ENCODE measurements around the gene RPRD1B.

The RPRD1B gene

DNA sequence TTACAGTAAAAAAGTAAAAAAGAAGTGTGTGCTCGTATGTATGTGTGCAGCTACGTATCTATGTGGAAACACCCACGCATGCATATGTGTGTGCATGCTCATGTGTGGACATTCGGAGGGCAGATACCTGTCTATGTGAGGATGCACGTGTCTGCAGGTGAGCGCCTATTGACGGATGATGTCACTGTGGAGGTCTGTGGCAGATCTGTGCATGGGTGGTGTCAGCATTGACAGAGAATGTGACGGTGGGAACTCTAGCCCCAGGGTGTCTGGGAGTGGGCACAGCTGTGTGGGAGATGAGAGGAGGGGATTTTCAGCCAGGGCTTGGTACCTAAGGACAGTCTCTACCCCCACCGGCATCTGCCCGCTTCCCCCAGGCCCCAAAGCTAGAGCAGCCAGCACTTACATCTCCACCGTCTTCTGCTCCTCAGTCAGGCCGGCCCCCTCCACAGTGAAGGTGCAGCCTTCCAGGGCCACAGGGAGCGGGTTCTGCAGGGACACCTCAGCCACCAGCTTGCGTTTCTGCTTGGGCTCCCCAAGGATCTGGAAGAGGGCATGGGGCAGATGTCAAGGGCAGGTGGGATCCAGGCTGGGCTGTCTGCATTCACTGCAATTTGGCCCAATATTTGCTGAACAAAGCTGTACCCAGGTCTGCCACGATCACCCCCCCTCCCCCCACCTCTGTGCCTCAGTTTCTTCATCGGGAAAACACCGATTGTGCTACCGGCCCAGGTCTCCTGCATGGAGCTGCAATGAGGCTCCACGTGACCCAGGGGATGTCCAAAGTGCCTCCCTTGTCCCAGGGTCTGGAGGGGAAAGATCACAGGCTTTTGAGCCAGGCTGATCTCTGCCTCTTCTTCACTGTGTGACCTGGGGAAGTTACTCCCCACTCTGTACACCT is 97.4 kb downstream of the RPRD1B start:
- ATAC-seq (no peak), DNase-seq (no peak)
- Mint-ChIP-seq H3K9me3 (no peaks in the 10 kb centered on the region), H3K4me3 (no peak overlapping the region), H3K36me3 (ENCODE audit: low read depth) (no peaks in the 10 kb centered on the region), H3K4me1 (peaks cover 7% of the 10 kb centered on the region), H3K27me3 (no peaks in the 10 kb centered on the region), H3K27ac (no peak overlapping the region)

DNA sequence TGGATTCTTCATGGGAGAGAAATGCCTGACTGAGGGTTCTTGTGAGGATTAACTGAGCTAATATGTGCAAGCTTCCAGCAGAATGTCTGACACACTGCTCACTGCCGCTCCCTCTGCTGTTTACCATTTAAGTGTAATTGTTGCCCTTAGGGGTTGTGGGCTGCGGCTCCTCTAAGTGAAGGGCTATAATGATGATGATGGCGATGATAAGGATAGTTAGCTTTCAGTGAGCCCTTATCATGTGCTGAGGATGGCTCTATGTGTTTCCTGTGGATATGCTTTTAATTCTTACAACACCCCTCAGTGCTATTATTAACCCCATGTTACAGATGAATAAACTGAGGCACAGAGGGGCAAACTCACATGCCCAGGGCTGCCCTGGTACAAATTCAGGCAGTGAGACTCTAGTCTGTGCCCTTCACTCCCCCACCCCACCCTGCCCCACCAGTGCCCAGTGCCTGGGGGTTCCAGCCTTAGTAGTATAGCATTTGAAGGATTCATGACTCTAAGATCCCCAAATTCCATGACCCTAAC is 98.1 kb downstream of the RPRD1B start:
- H3K9me3 Mint-ChIP-seq: no peaks in the 10 kb centered on the region
- ATAC-seq: no peak
- no peak overlapping the region for H3K27ac Mint-ChIP-seq
- no peak overlapping the region for H3K4me3 Mint-ChIP-seq
- no peaks in the 10 kb centered on the region for H3K27me3 Mint-ChIP-seq
- no peaks in the 10 kb centered on the region for H3K36me3 Mint-ChIP-seq (ENCODE audit: low read depth)
- no peak for DNase-seq
- H3K4me1 Mint-ChIP-seq: peaks cover 7% of the 10 kb centered on the region

DNA sequence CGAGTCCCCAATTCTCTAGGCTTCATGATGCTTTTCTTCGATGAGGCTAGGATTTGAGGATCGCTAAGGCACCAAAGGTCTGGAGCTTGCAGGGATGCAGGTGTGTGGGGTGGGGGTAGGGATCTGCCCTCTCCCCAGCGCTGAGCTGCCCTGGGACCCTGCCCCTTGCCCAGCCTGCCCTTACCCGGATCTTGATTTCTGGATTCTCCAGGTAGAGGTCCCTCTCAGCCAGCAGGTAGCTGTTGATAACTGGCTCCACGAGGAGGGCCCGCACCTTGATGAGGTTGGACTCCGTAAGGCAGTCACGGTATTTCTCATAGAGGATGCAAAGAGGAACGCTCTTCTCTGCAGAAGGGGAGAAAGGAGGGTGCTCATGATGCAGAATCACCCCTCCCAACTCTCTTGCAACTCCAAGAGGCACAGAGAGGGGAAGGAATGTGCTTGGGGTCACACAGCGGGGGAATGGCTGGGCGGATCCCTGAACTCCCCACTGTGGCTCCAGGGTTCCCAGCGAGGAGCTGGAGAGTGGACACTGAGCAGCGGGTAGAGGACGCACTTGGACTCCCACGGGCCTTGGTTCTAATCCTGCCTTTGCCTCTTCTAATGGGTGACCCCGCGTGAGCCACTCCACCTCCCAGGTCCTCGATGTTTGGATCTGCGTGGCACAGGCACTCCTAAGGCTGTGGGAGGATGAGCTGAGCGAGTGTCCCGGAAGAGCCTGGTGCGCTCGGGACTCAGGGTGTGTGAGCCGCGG is 98.8 kb downstream of the RPRD1B start:
- peaks cover 7% of the 10 kb centered on the region for H3K4me1 Mint-ChIP-seq
- DNase-seq: no peak
- no peaks in the 10 kb centered on the region for H3K9me3 Mint-ChIP-seq
- H3K36me3 Mint-ChIP-seq (ENCODE audit: low read depth): no peaks in the 10 kb centered on the region
- no peak overlapping the region for H3K27ac Mint-ChIP-seq
- H3K27me3 Mint-ChIP-seq: no peaks in the 10 kb centered on the region
- no peak overlapping the region for H3K4me3 Mint-ChIP-seq
- ATAC-seq: no peak

DNA sequence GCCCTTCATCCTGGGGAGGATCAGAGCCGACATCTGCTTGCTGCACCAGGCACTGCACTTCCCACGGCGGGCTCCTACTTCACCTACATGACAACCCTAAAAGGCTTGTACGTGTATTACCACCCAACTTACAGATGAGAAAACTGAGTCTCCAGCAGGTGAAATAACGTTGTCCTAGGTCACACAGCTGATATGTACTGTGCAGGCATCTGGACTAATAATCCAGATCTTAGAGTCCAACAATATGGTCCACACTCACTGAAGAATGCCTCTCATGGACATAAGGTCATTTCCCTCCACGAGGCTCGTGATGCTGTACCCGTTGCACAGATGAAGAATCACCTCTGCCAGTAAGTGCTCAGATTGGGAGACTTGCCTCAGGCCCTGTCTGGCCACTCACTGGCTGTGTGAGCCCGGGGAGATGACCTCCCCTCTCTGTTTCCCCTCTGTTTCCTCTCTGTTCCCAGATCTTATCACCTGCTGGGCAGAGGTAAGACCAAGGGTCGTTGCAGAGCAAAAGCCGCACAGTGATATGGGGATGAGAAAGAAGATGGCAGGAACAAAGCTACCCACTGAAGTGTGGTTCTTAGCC is 99.5 kb downstream of the RPRD1B start:
- Mint-ChIP-seq H3K36me3 (ENCODE audit: low read depth) (no peaks in the 10 kb centered on the region), H3K4me3 (no peak overlapping the region), H3K27me3 (no peaks in the 10 kb centered on the region), H3K4me1 (peaks cover 7% of the 10 kb centered on the region), H3K27ac (no peak overlapping the region), H3K9me3 (no peaks in the 10 kb centered on the region)
- ATAC-seq (no peak), DNase-seq (no peak)

DNA sequence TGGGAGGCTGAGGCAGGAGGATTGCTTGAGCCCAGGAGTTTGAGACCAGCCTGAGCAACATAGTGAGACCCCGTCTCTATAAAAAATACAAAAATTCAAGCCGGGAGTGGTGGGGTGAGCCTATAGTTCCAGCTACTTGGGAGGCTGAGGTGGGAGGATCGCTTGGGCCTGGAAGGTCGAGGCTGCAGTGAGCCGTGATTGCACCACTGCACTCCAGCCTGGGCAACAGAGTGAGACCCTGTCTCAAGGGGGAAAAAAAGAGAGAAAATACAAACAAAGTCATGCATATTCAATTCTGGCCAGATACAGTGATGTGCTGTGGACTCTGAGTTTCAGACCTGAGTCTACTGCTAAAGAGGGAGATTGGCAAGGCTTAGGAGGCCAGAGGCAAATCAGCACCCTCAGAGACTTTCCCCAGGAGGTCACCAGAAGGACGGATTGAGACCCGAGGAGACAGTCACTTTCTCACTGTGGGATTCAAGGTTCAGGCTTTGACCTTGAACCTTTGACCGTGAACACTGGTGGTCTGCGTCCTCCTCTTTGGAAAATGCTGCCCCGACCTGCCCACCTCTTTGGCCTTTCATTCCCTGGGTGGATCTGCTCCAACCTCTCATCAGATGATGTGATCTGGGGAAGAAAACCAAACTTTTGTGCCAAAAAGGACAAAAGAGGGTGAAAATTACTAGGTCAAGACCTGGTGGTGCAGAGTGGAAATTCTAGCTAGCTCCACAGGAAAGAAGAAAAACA is 100.3 kb downstream of the RPRD1B start:
- ATAC-seq: no peak
- no peaks in the 10 kb centered on the region for H3K9me3 Mint-ChIP-seq
- H3K36me3 Mint-ChIP-seq (ENCODE audit: low read depth): no peaks in the 10 kb centered on the region
- H3K27me3 Mint-ChIP-seq: no peaks in the 10 kb centered on the region
- H3K4me3 Mint-ChIP-seq: no peak overlapping the region
- no peak overlapping the region for H3K27ac Mint-ChIP-seq
- no peak for DNase-seq
- peaks cover 7% of the 10 kb centered on the region for H3K4me1 Mint-ChIP-seq

DNA sequence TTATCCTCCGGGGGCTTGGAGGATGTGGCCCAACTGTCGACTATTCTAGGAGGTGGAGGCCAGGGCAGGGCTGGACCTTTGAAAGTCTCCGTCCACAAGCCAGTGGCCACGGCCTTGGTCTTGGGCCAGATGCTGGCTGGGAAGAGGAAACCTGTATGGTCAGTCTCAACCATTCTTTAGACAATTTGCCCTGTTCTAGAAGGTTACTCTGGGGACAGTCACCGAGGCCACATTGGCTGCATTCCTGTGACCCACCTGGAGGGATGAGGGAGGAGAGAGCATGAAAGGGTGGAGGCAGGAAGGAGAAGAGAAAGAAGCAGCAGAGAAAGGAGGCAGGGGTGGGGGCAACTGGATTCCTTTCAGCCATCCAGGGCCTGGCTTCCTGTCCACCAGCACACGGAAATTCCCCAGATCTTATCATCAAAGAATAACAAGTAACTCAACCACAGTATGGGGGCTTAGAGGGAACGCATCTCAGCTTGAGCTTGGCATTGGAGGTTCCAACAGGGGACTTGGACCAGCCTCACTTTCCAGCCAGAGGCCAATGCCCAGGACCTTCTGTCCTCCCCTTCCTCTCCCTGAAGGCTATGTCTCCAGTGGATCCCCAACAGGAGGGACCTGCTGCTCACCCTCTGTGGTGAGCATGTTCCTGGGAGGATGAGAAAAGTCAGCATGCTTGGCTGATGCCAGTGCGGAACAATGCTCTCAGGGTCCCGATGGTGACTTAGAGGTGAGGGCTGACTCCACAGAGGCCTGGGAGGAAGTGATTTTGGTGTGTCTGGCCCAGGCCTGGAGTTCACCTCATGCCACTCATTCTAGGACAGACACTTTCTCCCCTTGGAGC is 101.1 kb downstream of the RPRD1B start:
- DNase-seq (no peak), ATAC-seq (no peak)
- H3K4me3 Mint-ChIP-seq: no peak overlapping the region
- no peaks in the 10 kb centered on the region for H3K36me3 Mint-ChIP-seq (ENCODE audit: low read depth)
- no peaks in the 10 kb centered on the region for H3K27me3 Mint-ChIP-seq
- H3K4me1 Mint-ChIP-seq: peaks cover 7% of the 10 kb centered on the region
- H3K27ac Mint-ChIP-seq: no peak overlapping the region
- H3K9me3 Mint-ChIP-seq: no peaks in the 10 kb centered on the region

DNA sequence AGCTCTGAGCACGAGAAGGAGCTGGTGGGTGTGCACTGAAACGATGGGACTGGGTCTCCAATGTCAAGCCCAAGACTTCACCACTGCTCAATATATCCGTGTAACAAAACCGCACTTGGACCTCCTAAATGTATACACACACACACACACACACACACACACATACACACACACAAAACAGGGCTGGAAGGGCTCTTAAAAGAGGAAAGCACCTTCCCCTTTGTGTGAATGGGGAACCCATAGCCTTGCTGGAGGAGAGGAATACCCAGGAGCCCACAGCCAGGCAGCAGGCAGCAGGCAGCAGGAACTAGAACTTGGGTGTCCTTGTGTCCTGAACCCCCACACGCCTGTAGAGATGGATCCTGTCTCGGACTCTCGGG is 101.7 kb downstream of the RPRD1B start:
- DNase-seq (no peak), ATAC-seq (no peak)
- Mint-ChIP-seq H3K36me3 (ENCODE audit: low read depth) (no peaks in the 10 kb centered on the region), H3K27me3 (no peaks in the 10 kb centered on the region), H3K4me1 (peaks cover 7% of the 10 kb centered on the region), H3K4me3 (no peak overlapping the region), H3K27ac (no peak overlapping the region), H3K9me3 (no peaks in the 10 kb centered on the region)

DNA sequence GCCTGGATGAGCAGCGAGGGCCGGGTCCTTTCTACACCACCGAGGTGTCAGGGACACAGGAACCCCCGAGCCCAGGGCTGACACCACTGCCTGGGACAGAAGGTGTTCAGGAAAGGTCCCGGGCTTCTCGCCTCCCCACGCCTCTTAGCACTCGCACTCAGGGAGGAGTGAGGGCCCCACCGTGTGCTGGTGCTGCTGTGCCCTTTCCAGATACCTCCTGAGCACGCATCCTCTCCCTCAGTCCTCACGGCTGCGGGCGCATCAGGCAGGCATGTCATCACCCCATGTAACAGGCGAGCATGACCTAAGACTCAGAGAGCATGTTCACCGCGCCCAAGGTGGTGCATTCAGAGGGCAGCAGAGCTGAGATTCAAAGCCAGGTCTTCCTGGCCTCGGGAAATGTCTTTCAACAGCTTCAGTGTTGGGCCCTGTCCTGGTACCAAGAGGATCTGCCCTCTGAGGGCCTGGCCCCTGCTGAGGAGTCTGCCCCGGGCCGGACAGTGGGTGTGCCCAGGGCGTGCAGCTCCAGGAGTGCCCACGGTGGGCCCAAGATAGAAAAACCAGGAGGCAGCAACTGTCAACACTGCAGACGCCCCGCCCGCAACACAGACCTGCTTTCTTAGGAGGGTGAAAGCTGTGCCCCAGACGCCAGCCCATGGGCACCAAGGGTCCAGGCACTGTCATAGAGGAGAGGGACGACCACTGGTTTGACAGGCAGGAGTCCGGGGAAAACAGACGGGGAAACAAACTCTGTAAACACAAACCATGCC is 102.3 kb downstream of the RPRD1B start:
- ATAC-seq: no peak
- no peak for DNase-seq
- no peaks in the 10 kb centered on the region for H3K27me3 Mint-ChIP-seq

DNA sequence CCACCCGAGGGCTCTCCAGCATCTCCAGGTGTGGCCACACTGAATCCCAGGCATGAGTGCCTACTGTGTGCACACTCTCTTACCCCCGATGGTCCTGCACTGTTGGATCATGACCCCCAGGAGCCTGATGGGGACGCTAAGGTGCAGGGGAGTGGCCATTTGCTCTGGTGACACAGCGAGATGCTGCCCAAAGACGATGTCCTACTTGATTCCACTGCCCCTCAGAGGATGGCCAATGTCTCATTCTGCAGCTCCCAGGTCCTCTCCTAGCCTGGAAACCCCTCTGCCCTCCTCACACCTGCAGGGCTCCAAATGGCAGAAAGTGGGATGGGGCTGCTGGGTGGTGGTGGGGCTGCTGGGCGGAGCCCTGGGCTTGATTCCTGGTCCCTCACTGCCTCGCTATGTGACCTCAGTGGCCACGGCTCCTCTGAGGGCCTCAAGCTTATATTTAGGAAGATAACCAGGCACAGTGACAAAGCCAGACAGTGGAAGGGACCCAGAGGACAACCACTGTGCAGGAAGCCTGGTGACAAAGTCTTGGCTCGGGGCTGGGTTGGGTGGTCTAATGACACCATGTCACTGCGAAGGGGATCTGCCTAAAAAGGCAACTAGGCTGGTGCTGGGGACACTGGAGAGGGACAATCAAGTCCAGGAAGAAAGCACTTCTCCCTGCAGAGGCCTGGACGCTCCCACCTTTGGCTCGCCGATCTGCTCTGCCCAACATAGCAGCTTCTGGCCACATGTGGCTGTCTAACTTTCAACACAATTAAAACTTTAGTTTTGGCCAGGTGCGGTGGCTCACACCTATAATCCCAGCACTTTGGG is 103.1 kb downstream of the RPRD1B start:
- DNase-seq: no peak
- ATAC-seq: no peak
- H3K4me3 Mint-ChIP-seq: no peak overlapping the region
- H3K36me3 Mint-ChIP-seq (ENCODE audit: low read depth): no peaks in the 10 kb centered on the region
- no peak overlapping the region for H3K27ac Mint-ChIP-seq
- peaks cover 7% of the 10 kb centered on the region for H3K4me1 Mint-ChIP-seq
- no peaks in the 10 kb centered on the region for H3K9me3 Mint-ChIP-seq
- no peaks in the 10 kb centered on the region for H3K27me3 Mint-ChIP-seq

More for the DNA sequence above, 102.3 kb downstream of the RPRD1B start:
- Mint-ChIP-seq H3K36me3 (ENCODE audit: low read depth) (no peaks in the 10 kb centered on the region), H3K4me1 (peaks cover 7% of the 10 kb centered on the region), H3K9me3 (no peaks in the 10 kb centered on the region), H3K4me3 (no peak overlapping the region), H3K27ac (no peak overlapping the region)

DNA sequence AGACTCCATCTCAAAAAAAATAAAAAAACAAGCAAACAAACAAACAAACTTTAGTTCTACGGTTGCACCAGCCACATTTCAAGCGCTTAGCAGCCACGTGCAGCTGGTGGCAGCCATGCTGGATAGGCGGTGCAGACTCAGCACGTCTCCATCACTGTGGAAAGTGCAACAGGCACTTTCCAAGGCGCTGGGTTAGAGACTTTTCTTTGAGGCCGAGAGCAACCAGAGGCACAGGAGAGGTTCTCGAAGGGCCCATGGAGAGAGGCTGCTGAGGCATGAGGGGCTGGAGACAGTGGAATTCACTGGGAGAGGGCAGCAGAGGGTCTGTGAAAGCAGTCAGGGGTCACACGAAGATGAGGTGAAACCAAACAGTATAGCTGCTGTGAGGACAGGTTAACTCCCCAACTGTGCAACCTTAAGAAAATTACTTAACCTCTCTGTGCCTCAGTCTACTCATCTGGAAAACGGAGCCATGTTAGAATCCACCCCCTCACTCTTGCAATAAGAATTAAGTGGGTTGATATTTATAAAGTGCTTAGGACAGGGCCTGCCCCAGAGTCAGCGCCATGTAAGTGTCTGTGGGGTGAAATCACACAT is 104.0 kb downstream of the RPRD1B start:
- Mint-ChIP-seq H3K27me3 (no peaks in the 10 kb centered on the region), H3K27ac (no peak overlapping the region), H3K4me1 (peaks cover 7% of the 10 kb centered on the region), H3K9me3 (no peaks in the 10 kb centered on the region), H3K36me3 (ENCODE audit: low read depth) (no peaks in the 10 kb centered on the region), H3K4me3 (no peak overlapping the region)
- ATAC-seq: no peak
- no peak for DNase-seq

DNA sequence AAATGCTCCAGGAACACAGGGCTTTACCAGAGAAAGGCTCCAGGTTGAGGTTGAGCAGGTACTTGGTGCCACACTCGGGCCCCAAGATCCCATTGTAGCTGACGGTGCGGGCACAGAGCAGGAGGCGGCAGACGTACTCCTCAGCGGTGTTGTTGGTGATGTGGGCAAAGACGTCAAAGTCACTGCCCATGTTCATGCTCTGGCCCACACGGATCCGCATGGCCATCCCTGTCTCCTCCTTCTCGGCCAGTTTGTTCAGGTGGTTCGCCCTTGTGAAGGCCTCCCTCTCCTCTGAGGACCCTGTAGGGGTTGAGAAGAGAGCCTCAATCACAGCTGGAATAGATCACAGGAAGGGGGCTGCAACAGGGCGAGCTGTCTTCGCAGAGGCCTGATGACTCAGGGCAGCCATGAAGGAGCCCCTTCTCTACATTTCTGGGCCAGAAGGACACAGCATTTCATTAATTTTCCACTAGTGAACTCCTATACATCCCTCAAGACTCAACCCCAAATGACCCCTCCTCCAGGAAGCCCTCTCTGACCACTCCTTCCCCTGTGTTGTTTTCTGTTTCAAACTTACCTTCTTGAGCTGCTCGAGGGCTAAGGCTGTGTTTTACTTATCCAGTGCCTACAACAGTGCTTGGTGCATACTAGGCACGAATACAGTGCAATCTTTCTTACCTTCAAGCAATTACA is 104.7 kb downstream of the RPRD1B start:
- no peak overlapping the region for H3K4me3 Mint-ChIP-seq
- no peak overlapping the region for H3K27ac Mint-ChIP-seq
- peaks cover 7% of the 10 kb centered on the region for H3K4me1 Mint-ChIP-seq
- no peaks in the 10 kb centered on the region for H3K36me3 Mint-ChIP-seq (ENCODE audit: low read depth)
- H3K9me3 Mint-ChIP-seq: no peaks in the 10 kb centered on the region
- no peak for ATAC-seq
- DNase-seq: no peak
- H3K27me3 Mint-ChIP-seq: no peaks in the 10 kb centered on the region

Measured in activated naive CD8-positive, alpha-beta T cell treated with anti-CD3 and anti-CD28 coated beads, Interleukin-2, amount 50 U/mL, for 24 hours (primary cell).